LoVo (cell line): ENCODE results near the gene STARD3NL.
"Not testable (repeated sequence)": the region's sequence is repeated elsewhere in the genome, so short reads cannot be mapped to it uniquely, and the experiment has no call there.

Source experiments
- DNase-seq: peaks from one replicate; pipeline ENCODE4 v3.0.0-alpha.2; 2016; ENCODE audit warnings: low spot score

Gene STARD3NL

GRCh38 chr7:38269704-38270346 is 91.8 kb downstream of the STARD3NL start:
- not testable (repeated sequence) for DNase-seq

GRCh38 chr7:38270405-38270804 is 92.4 kb downstream of the STARD3NL start:
- not testable (repeated sequence) for DNase-seq

- no peak for DNase-seq
Observed at GRCh38 chr7:38273286-38273995, 95.4 kb downstream of the STARD3NL start, which contains the start of gene TARP. Gene TARP (minus strand): TSS chr7:38273636.

GRCh38 chr7:38274486-38274885 is 96.4 kb downstream of the STARD3NL start:
- no peak for DNase-seq

GRCh38 chr7:38274927-38275620 is 97.0 kb downstream of the STARD3NL start:
- no peak for DNase-seq

- no peak for DNase-seq
Observed at GRCh38 chr7:38276096-38276877, 98.2 kb downstream of the STARD3NL start.

- DNase-seq = no peak
Observed at GRCh38 chr7:38280000-38280399, 102.0 kb downstream of the STARD3NL start.
